PFSK-1 (cell line): Measurements from ENCODE around the gene HBB.

Experiments used
- FOXP2 ChIP-seq: optimal IDR thresholded peaks from 2 replicates; pipeline ENCODE3; 2011; ENCODE audit warnings: borderline replicate concordance, control low read depth, inconsistent platforms; ENCODE audit not compliant: insufficient read depth; ENCODE audit errors: extremely low read length, extremely low read depth
- POLR2AphosphoS5 ChIP-seq: IDR thresholded peaks from 2 replicates; pipeline ENCODE4 v1.6.1; 2012; ENCODE audit warnings: low read depth, mild to moderate bottlenecking, control low read depth, low read length, moderate library complexity
- SIN3A ChIP-seq: IDR thresholded peaks from 2 replicates; pipeline ENCODE4 v1.6.1; 2012; ENCODE audit warnings: mild to moderate bottlenecking, low read length, moderate library complexity, borderline replicate concordance; ENCODE audit not compliant: insufficient read depth
- TAF1 ChIP-seq: IDR thresholded peaks from 2 replicates; pipeline ENCODE4 v1.6.1; 2012; ENCODE audit warnings: low read length, control low read depth, borderline replicate concordance; ENCODE audit not compliant: insufficient read depth
- TF ChIP-seq, protein P1 (sequence below), 2 experiments: IDR thresholded peaks; 2 replicates each; pipeline versions ENCODE4 v1.6.1 to v1.8.0; 2011 to 2012; ENCODE audit warnings: low read depth in 2 of 2, low read length in 2 of 2, control low read depth in 1 of 2, inconsistent platforms in 1 of 2, mild to moderate bottlenecking in 1 of 2, moderate library complexity in 1 of 2; ENCODE audit not compliant: insufficient read depth in 1 of 2

The HBB gene

DNA sequence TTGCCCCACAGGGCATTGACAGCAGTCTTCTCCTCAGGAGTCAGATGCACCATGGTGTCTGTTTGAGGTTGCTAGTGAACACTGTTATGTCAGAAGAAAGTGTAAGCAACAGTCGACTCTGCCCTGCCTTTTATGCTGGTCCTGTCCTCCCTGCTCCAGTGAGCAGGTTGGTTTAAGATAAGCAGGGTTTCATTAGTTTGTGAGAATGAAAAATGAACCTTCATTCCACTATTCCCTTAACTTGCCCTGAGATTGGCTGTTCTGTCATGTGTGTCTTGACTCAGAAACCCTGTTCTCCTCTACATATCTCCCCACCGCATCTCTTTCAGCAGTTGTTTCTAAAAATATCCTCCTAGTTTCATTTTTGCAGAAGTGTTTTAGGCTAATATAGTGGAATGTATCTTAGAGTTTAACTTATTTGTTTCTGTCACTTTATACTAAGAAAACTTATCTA is 7.5 kb upstream of the HBB start, which contains the start of gene HBD:
Gene HBD, minus strand, starts transcription at position 103 of the 454 bp plus-strand sequence. Its CDS starts 50 bp downstream, at position 53.
- no peak for TF ChIP-seq POLR2AphosphoS5

DNA sequence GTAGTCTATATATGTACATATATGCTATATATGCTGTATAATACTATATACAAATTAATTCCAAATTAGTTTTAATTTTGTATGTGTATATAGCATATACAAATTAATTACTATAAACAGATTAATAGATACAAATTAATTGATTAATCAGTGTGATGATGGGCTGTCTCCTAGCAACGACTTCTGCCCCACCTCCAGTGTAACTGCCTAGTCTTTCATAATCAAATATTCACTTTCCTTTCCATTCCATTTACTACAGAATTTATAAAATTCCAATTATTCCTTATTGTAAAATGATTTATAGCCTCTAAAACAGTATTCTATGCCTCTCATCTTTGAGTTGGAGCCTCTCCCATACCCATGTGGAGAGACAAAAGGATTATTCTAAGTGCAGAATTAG is 6.4 kb upstream of the HBB start:
- TF ChIP-seq TAF1 (no peak), FOXP2 (no peak), POLR2AphosphoS5 (no peak)
- TF ChIP-seq, protein P1, sequence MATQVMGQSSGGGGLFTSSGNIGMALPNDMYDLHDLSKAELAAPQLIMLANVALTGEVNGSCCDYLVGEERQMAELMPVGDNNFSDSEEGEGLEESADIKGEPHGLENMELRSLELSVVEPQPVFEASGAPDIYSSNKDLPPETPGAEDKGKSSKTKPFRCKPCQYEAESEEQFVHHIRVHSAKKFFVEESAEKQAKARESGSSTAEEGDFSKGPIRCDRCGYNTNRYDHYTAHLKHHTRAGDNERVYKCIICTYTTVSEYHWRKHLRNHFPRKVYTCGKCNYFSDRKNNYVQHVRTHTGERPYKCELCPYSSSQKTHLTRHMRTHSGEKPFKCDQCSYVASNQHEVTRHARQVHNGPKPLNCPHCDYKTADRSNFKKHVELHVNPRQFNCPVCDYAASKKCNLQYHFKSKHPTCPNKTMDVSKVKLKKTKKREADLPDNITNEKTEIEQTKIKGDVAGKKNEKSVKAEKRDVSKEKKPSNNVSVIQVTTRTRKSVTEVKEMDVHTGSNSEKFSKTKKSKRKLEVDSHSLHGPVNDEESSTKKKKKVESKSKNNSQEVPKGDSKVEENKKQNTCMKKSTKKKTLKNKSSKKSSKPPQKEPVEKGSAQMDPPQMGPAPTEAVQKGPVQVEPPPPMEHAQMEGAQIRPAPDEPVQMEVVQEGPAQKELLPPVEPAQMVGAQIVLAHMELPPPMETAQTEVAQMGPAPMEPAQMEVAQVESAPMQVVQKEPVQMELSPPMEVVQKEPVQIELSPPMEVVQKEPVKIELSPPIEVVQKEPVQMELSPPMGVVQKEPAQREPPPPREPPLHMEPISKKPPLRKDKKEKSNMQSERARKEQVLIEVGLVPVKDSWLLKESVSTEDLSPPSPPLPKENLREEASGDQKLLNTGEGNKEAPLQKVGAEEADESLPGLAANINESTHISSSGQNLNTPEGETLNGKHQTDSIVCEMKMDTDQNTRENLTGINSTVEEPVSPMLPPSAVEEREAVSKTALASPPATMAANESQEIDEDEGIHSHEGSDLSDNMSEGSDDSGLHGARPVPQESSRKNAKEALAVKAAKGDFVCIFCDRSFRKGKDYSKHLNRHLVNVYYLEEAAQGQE (IDR thresholded peaks at IDR 0.05; ENCODE audit: insufficient read depth in 1 of 2, low read depth in 2 of 2, low read length in 2 of 2), result no peak

DNA sequence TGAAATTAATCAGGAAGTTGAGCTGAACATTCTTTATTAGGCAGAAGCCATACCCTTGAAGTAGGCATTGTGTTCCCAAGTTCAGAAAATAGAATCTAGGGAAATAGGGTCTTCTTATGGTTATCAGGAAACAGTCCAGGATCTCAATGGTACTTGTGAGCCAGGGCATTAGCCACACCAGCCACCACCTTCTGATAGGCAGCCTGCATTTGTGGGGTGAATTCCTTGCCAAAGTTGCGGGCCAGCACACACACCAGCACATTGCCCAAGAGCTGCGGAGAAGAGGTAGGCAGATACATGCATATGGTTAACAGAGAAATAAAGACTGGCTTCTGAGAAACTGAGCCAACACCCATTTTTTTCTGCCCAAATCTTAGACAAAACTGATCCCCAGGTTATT is 6.0 kb upstream of the HBB start:
- TF ChIP-seq, protein P1 (IDR thresholded peaks at IDR 0.05; ENCODE audit: insufficient read depth in 1 of 2, low read depth in 2 of 2, low read length in 2 of 2), result no peak
- TF ChIP-seq POLR2AphosphoS5 (no peak), SIN3A (no peak), FOXP2 (no peak), TAF1 (no peak)

DNA sequence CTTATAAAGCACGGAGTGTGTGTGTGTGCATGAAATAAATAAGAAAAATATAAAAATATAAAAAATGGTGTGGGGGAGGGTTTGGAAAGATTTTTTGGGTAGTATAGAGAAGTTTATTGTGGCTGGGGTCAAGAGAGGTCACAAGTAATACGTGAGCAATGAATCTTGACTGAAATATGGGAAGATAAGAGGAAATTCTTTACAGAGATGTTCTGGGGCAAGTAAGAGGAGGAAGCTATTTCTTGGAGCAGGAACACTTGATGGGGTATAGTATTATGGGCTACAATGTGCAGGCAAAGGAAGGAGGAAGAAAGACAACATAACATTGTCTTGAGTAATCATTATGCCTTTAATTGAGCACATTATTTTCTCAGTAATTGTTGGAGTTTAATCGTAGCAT is 5.3 kb upstream of the HBB start:
- TF ChIP-seq SIN3A (no peak), TAF1 (no peak), POLR2AphosphoS5 (no peak), FOXP2 (no peak)
- TF ChIP-seq, protein P1 (IDR thresholded peaks at IDR 0.05; ENCODE audit: insufficient read depth in 1 of 2, low read depth in 2 of 2, low read length in 2 of 2), result no peak

DNA sequence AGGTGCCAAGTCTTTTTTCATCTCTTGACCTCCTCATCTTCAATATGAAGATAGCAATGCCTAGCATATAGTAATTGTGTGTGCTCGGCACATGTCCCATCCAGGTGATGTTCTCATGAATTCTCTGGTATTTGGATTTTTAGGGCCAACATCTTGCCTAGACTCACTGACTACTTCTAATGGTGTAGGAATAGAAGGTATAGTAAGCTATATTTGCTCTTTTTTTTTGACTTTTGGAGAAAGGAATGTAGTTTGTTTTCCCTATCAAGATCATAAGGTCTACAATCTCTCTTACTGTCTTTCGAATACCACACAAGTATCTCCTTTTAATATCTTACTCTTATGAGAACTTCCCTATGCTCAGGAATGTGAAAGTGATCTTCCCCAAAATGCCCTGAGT is 4.2 kb upstream of the HBB start:
- TF ChIP-seq FOXP2, result no peak
- TF ChIP-seq SIN3A, result no peak
- no peak for TF ChIP-seq POLR2AphosphoS5
- TF ChIP-seq TAF1, result no peak
- TF ChIP-seq, protein P1 (IDR thresholded peaks at IDR 0.05; ENCODE audit: insufficient read depth in 1 of 2, low read depth in 2 of 2, low read length in 2 of 2), result no peak
